CD14-positive monocyte (primary cell): Measurements from ENCODE around the gene ERBB3. TPM values are rescaled to one million over a fixed set of nuclear protein-coding genes. Genes with fewer than 3 reads are reported as not detected.

ENCODE experiments used
- DNase-seq, 3 donors: peaks; one replicate each; pipeline ENCODE4 v3.0.0-alpha.2; 2011 to 2022
- H2AFZ ChIP-seq: 2 replicates; pipeline ENCODE4 v1.6.0; 2012; ENCODE audit warnings: mild to moderate bottlenecking, low read depth, low read length, inconsistent platforms; ENCODE audit not compliant: insufficient read depth, poor library complexity, severe bottlenecking
- H3K27ac ChIP-seq, 2 donors: 1 replicate in 1 of 2; 2 replicates in 1 of 2; pipeline ENCODE4 v1.5.1; 2012 to 2013; ENCODE audit warnings: low read length in 2 of 2, control low read depth in 1 of 2, inconsistent platforms in 1 of 2, low read depth in 1 of 2, mild to moderate bottlenecking in 1 of 2
- H3K27me3 ChIP-seq, 2 donors: one replicate each; pipeline versions ENCODE4 v1.6.0 to v1.6.1; 2011 to 2013; ENCODE audit warnings: low read length in 2 of 2; ENCODE audit not compliant: control insufficient read depth in 2 of 2, insufficient read depth in 2 of 2
- H3K36me3 ChIP-seq, 2 donors: replicated peaks in 1 of 2; 1 replicate in 1 of 2; 2 replicates in 1 of 2; pipeline versions ENCODE4 v1.5.1 to v1.6.1; 2012 to 2013; ENCODE audit warnings: low read length in 2 of 2, control low read depth in 1 of 2, inconsistent platforms in 1 of 2, mild to moderate bottlenecking in 1 of 2; ENCODE audit not compliant: insufficient read depth in 2 of 2, control insufficient read depth in 1 of 2
- H3K4me1 ChIP-seq, 2 donors: 1 replicate in 1 of 2; 2 replicates in 1 of 2; pipeline versions ENCODE4 v1.5.1 to v1.6.1; 2012 to 2013; ENCODE audit warnings: low read length in 2 of 2, control low read depth in 1 of 2, inconsistent platforms in 1 of 2, mild to moderate bottlenecking in 1 of 2, moderate library complexity in 1 of 2; ENCODE audit not compliant: insufficient read depth in 2 of 2, control insufficient read depth in 1 of 2
- H3K4me2 ChIP-seq: replicated peaks from 2 replicates; pipeline ENCODE3; 2012; ENCODE audit warnings: low read length, moderate library complexity, mild to moderate bottlenecking; ENCODE audit not compliant: poor library complexity, severe bottlenecking; ENCODE audit errors: extremely low read depth
- H3K4me3 ChIP-seq, 3 experiments: fragments of 200-600 bp in 1 of 3; sonication (generic) in 1 of 3; replicated peaks in 1 of 3; 1 replicate in 2 of 3; 2 replicates in 1 of 3; pipeline ENCODE4 v1.5.1; 2011 to 2013; ENCODE audit warnings: low read length in 3 of 3, mild to moderate bottlenecking in 3 of 3, control low read depth in 2 of 3, low read depth in 2 of 3, inconsistent platforms in 1 of 3, moderate library complexity in 1 of 3
- H3K79me2 ChIP-seq: 2 replicates; pipeline ENCODE4 v1.6.0; 2012; ENCODE audit warnings: mild to moderate bottlenecking, control low read depth, inconsistent platforms, low read length, moderate library complexity; ENCODE audit not compliant: insufficient read depth
- H3K9ac ChIP-seq: 2 replicates; pipeline ENCODE4 v1.6.0; 2017; ENCODE audit warnings: low read length, mild to moderate bottlenecking; ENCODE audit not compliant: insufficient read depth, poor library complexity, severe bottlenecking
- H3K9me3 ChIP-seq, 2 donors: replicated peaks in 1 of 2; 1 replicate in 1 of 2; 2 replicates in 1 of 2; pipeline versions ENCODE4 v1.5.1 to v1.6.1; 2012 to 2013; ENCODE audit warnings: low read length in 2 of 2, control low read depth in 1 of 2; ENCODE audit not compliant: control insufficient read depth in 1 of 2, insufficient read depth in 1 of 2
- H4K20me1 ChIP-seq: 2 replicates; pipeline ENCODE4 v1.6.0; 2012; ENCODE audit warnings: mild to moderate bottlenecking, low read length, control low read depth, moderate library complexity; ENCODE audit not compliant: insufficient read depth
- H3K27ac Mint-ChIP-seq, 7 donors: one replicate each; pipeline ENCODE4 v1.8.0; 2020; ENCODE audit warnings: mild to moderate bottlenecking in 7 of 7, mixed read lengths in 7 of 7, moderate library complexity in 6 of 7, inconsistent platforms in 2 of 7
- H3K27me3 Mint-ChIP-seq, 3 donors: one replicate each; pipeline ENCODE4 v1.8.0; 2021 to 2022; ENCODE audit warnings: low read depth in 3 of 3, mild to moderate bottlenecking in 3 of 3, mixed read lengths in 3 of 3, moderate library complexity in 3 of 3, inconsistent platforms in 1 of 3
- H3K36me3 Mint-ChIP-seq, 2 donors: one replicate each; pipeline ENCODE4 v1.8.0; 2020; ENCODE audit warnings: mixed read lengths in 2 of 2, inconsistent platforms in 1 of 2, mild to moderate bottlenecking in 1 of 2
- H3K4me1 Mint-ChIP-seq: one replicate; pipeline ENCODE4 v1.8.0; 2020; ENCODE audit warnings: mild to moderate bottlenecking, mixed read lengths
- H3K4me3 Mint-ChIP-seq, 2 donors: one replicate each; pipeline ENCODE4 v1.8.0; 2020; ENCODE audit warnings: mild to moderate bottlenecking in 2 of 2, mixed read lengths in 2 of 2, moderate library complexity in 1 of 2
- H3K9me3 Mint-ChIP-seq, 7 donors: one replicate each; pipeline ENCODE4 v1.8.0; 2020 to 2022; ENCODE audit warnings: mixed read lengths in 7 of 7, mild to moderate bottlenecking in 6 of 7, moderate library complexity in 6 of 7, inconsistent platforms in 2 of 7
- WGBS: methylation state at CpG from one replicate; pipeline ENCODE4 v1.1.5; 2013; ENCODE audit warnings: missing lambda C conversion rate; ENCODE audit not compliant: insufficient coverage; 5-methylcytosine and 5-hydroxymethylcytosine counted together
- intact Hi-C, 2 donors: fragments of 100-400 bp; cut with micrococcal nuclease; formaldehyde crosslinking; loops; one replicate each; pipeline versions ENCODE4 v1.15.0 to v1.15.1; 2023
- polyA plus RNA-seq, 3 donors: library from polyadenylated mRNA; depleted of rRNA in 1 of 3; unstranded in 2 of 3; stranded (reverse) in 1 of 3; fragments of 300-500 nt in 2 of 3; fragments of >200 nt in 1 of 3; fragmentation: Illumina TruSeq in 2 of 3; gene quantifications; 1 replicate in 2 of 3; 2 replicates in 1 of 3; pipeline ENCODE4 v1.2.3, GENCODE V29; 2012 to 2021
- TF ChIP-seq, protein P1 (sequence below): fragments of 200-600 bp; IDR thresholded peaks from one replicate; pipeline ENCODE4 v1.8.0; 2022; ENCODE audit warnings: antibody characterized with exemption, mild to moderate bottlenecking

Gene ERBB3
- polyA plus RNA-seq, 3 donors = 0.01 TPM; not detected in 2

DNA sequence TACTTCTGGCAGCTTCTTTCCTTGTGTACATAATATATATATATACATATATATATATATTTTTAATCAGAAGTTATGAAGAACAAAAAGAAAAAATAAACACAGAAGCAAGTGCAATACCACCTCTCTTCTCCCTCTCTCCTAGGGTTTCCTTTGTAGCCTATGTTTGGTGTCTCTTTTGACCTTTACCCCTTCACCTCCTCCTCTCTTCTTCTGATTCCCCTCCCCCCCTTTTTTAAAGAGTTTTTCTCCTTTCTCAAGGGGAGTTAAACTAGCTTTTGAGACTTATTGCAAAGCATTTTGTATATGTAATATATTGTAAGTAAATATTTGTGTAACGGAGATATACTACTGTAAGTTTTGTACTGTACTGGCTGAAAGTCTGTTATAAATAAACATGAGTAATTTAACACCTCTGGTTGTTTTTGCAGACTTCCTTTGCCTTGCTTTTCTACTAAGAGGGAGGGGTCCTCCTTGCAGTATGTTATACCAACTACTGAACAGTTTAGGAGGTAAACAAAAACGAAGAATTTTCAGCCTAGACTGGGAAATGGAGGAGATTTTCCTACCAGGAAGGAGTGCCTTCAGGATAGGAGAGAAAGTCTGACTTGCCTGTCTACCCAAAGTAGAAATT is 41.8 kb upstream of the ERBB3 start:
- no peak overlapping the region for H3K9ac ChIP-seq
- TF ChIP-seq, protein P1, sequence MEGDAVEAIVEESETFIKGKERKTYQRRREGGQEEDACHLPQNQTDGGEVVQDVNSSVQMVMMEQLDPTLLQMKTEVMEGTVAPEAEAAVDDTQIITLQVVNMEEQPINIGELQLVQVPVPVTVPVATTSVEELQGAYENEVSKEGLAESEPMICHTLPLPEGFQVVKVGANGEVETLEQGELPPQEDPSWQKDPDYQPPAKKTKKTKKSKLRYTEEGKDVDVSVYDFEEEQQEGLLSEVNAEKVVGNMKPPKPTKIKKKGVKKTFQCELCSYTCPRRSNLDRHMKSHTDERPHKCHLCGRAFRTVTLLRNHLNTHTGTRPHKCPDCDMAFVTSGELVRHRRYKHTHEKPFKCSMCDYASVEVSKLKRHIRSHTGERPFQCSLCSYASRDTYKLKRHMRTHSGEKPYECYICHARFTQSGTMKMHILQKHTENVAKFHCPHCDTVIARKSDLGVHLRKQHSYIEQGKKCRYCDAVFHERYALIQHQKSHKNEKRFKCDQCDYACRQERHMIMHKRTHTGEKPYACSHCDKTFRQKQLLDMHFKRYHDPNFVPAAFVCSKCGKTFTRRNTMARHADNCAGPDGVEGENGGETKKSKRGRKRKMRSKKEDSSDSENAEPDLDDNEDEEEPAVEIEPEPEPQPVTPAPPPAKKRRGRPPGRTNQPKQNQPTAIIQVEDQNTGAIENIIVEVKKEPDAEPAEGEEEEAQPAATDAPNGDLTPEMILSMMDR = no peak
- no peak for DNase-seq
- H3K27me3 ChIP-seq = no peaks in the 10 kb centered on the region
- H3K4me1 ChIP-seq = peaks cover 13 to 16% of the 10 kb centered on the region in 2 donors
- peaks cover 0 to 2% (median 0%) of the 10 kb centered on the region in 7 donors for H3K9me3 Mint-ChIP-seq
- no peak overlapping the region for H3K4me3 ChIP-seq
- H3K79me2 ChIP-seq = peaks cover 12% of the 10 kb centered on the region
- H3K27me3 Mint-ChIP-seq = no peaks in the 10 kb centered on the region
- no peak overlapping the region for H3K27ac Mint-ChIP-seq
- peaks cover 12% of the 10 kb centered on the region for H3K4me1 Mint-ChIP-seq
- no peak overlapping the region for H3K4me3 Mint-ChIP-seq
- intact Hi-C loops = no loop called here
- peaks cover 8 to 16% of the 10 kb centered on the region in 2 donors for H3K36me3 ChIP-seq
- no peak overlapping the region for H2AFZ ChIP-seq
- H3K27ac ChIP-seq = no peak overlapping the region
- H4K20me1 ChIP-seq = peaks cover 8% of the 10 kb centered on the region
- no peaks in the 10 kb centered on the region for H3K9me3 ChIP-seq
- no CpG with 5 or more reads among the region's 2 CpGs for WGBS
- peaks cover 22 to 34% of the 10 kb centered on the region in 2 donors for H3K36me3 Mint-ChIP-seq
- H3K4me2 ChIP-seq = no peak overlapping the region

DNA sequence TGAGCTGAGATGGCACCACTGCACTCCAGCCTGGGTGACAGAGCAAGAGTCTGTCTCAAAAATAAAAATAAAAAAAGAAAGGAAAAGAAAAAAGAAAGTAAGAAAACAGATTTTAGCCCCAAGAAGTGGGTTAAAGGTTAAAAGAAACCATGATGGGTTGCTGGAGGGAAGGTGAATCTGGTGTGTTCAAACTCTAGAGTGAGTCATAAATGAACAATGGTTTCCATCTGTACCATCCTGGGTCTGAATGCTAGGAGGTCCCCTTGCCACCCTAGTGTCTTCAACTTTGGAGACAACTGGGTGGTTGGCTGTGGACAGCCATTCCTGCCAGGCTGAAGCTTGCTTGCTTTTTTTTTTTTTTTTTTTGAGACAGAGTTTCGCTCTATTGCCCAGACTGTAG is 39.8 kb upstream of the ERBB3 start:
- H3K27me3 ChIP-seq = no peaks in the 10 kb centered on the region
- H3K9me3 Mint-ChIP-seq = peaks cover 0 to 2% (median 0%) of the 10 kb centered on the region in 7 donors
- no peaks in the 10 kb centered on the region for H3K9me3 ChIP-seq
- no peak overlapping the region for H3K4me3 ChIP-seq
- peaks cover 14 to 18% of the 10 kb centered on the region in 2 donors for H3K4me1 ChIP-seq
- H3K36me3 ChIP-seq = peaks cover 17 to 26% of the 10 kb centered on the region in 2 donors
- DNase-seq = no peak
- peaks cover 17% of the 10 kb centered on the region for H4K20me1 ChIP-seq
- no peak overlapping the region for H3K9ac ChIP-seq
- H3K79me2 ChIP-seq = peaks cover 19% of the 10 kb centered on the region
- no peak overlapping the region for H3K4me3 Mint-ChIP-seq
- no peak overlapping the region for H2AFZ ChIP-seq
- peaks cover 31 to 37% of the 10 kb centered on the region in 2 donors for H3K36me3 Mint-ChIP-seq
- intact Hi-C loops = loop anchor here (2.0 to 5.0 kb wide), 6 partner anchors 43 to 313 kb away; partner anchors contain the start of genes RPL41 (in 2 of the 2), SUOX (in 2 of the 2), ZC3H10 (in 2 of the 2) and CD63 (in 1 of the 2)
- no peak overlapping the region for H3K27ac Mint-ChIP-seq
- H3K4me2 ChIP-seq = no peak overlapping the region
- H3K27ac ChIP-seq = no peak overlapping the region
- TF ChIP-seq, protein P1 = no peak
- peaks cover 14% of the 10 kb centered on the region for H3K4me1 Mint-ChIP-seq
- no CpG with 5 or more reads among the region's 1 CpG for WGBS
- no peaks in the 10 kb centered on the region for H3K27me3 Mint-ChIP-seq
